Measurements from ENCODE around the gene IGSF9B.

IGSF9B gene

DNA sequence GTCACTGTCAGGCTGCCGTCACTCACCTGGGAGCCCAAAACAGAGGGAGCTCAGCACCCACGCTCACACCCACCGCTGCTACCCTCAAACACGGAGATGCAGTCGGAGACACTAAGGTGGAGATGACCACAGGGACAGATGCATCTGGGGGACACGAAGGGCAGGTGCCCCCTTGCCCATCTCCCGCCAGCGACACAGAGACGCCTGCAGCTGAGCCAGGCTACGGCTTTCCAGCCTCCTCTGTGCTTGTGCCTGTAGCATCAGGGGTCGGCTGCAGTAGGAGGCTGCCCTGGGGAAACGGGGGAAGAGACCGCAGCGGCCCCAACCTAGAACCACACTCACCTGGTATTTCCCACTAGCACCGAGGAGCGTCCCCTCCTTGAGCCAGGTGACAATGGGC, 19.3 kb downstream of the IGSF9B start:
- DNase-seq, result no peak

DNA sequence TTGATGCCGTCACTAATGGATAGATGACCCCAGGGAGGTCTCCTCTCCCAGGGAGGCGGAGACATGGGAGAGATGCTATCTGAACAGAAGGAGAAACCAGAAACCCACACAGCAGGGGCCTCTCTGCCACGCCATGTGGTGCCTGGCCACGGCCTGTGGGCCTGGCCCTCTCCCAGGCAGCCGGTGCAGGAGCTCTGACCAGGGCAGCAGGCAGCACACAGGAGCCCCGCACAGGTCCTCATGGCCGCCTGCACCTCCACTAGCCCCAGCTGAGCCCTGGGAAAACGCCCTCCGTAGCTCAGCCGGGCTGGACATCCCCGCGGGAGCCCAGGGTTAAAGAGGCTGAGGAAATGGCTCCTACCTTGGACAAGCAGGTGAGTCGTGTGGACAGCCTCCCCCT, 19.8 kb downstream of the IGSF9B start:
- no peak for DNase-seq

DNA sequence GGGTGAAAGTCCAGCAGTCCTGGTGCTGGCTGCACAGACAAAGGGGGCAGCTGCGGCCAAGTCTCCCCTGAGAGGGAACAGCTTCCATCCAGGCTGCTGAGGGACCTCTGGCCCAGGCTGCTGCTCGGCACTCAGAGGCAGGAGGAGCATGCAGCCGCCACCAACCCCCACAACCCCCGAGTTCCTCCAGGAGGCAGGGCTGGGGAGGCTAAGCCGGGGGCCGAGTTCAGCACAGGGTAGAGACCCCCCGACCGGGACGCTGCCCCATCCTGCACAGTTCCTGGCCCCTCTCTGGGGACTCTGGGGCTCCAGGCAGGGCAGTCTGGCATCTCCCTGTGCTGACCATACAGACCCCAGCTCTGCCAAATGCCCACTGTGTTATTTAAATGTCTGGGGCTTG, 20.2 kb downstream of the IGSF9B start:
- no peak for DNase-seq

DNA sequence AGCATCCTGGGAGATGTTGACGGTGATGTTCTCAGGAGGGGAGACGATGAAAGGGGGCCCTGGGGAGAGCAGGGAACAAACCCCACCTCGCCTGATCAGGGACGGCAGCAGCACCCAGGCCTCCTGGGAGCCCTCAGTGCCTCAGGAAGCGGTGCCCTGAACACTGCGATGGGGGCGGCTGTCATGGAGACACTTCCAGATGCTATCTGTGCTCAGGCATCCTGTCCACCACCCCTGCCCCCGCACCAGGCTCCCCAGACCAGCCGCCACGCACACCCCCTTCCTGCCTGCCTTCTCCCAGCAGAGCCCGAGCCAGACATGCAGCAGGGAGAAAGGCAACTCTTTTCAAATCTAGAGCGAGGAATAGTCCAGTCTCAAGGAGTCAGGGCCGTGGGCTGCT, 20.6 kb downstream of the IGSF9B start:
- no peak for DNase-seq

DNA sequence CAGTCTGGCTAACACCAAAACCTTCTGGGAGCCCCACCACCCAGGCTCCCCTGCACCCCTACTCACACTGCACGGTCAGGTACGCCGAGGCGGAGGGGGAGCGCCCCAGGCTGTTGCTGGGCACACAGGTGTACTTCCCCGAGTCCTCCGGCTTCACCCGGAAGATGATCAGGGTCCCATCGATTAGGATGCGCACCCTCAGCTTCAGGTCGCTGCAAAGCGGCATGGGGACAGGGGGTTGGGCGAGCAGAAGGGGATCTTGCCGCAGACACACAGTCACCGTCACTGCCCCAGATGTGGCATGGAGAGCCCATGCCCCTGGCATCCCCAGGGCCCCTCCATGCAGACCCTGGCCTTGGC, 21.2 kb downstream of the IGSF9B start:
- DNase-seq, result no peak

DNA sequence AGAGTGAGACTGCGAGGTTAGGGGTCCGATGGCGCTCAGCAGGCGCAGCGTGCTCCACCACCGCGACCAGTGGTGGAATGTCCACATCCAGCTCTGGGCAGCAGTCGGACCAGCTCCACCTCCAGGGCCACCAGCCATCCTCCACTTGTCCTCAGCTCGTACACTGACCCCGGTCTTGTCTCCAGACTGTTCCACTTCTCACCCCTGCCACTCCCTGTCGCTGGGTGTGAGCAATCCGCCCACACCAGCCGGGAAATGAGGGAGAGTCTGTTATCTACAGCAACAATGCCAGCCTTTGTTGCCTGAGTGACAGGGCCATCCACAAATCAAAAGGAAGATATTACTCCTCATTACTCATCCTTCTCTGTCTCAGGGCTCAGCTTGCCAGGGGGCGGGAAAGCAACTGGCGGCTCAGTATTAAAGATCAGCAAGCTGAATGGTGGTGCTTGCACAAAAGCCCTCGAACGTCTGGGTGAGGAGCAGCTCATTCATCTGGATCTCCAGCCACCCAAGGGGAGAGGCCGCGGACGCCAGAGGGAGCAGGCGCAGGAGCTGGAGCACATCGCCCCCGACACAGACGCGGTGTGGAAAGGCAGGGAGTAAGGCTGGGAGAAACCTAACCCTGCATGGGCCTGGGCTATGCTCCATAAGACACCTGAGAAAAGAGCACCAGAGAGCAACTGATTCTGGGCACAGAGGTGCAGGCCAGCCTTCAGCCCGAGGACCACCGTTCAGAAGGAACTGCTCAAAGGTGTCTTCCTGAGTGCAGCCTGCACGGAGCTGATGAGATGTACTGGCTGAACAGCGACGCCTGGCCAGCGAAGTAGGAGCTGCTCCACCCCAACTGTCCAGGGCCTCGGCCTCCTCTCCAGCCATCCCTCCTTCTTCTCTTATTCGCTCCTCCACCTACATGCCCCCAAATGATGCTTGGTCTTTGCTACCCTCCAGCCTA, 21.9 kb downstream of the IGSF9B start:
- no peak for DNase-seq

DNA sequence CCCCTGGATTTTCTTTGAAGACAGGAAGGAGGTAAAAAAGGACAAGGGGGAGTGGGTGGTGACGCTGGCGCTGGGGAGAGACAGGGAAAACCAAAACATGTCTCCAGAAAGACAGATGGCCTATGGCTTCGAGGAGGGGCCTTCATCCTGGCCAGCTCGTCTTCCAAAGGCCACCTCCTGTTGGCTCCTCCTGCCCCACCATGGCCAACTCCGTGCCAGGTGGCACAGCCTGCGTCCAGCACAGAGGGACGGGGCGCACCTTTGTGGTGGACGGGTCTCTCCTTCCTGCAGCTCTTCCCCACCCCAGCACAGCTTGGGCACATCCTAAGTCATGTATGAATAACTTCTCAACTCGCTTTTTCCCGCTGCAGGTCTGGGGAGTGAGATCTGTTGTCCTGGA, 22.7 kb downstream of the IGSF9B start:
- no peak for DNase-seq

DNA sequence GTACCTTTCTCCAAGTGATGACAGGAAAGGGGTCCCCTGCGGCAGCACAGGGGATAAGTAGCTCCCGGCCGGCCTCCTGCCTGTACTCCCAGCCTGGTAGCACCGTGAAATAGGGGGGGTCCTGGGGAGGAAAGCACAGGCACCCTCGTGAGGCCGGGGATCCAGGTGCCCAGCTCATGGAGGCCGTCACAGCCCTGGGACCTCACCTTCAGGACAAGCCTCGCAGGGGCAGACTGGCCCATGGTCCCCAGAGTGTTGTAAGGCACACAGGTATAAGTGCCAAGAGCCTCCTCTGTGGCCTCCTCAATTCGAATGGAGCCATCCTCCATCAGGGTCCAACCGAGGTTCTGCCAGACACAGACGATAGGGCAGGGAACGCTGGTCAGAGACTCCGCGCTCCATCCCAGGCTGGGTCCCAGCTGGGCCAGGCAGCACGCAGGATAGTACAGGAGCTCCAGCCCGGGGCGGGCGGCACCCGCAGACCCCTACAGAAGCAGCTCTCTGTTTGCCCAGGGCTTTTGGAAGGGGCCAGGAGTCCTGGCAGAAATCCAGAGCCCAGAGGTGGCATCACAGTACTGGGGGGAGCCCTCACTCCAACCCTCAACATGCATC, 25.2 kb downstream of the IGSF9B start:
- DNase-seq, result no peak

DNA sequence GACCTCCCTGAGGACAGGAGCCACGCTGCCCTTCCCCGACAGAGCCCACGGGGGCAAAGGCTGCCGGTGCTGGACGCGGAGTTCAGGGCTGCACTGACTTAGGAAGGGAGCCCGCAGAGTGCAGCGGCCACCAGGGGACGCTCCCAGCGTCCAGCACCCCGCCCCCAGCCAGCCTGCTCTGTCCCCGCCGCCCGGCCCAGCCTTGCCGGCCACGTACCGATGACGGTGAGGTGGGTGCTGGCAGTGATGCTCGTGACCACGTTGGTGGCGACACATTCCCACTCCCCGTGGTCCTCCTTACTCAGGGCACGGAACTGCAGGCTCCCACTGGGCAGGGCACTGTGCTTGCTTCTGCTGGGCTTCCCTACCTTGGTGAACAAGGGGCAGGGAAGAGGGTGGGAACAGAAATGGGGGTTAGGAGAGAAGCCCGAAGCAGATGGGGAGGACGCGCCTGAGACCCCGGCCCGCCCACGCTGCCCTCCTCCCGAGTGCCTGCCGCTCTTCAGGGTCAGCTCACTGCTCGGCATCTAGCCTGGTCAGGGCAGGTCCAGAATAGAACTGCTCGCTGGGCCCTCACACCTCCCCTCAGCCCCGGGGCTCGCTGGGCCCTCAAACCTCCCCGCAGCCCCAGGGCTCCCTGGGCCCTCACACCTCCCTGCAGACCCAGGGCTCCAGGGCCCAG, 25.9 kb downstream of the IGSF9B start:
- no peak for DNase-seq

DNA sequence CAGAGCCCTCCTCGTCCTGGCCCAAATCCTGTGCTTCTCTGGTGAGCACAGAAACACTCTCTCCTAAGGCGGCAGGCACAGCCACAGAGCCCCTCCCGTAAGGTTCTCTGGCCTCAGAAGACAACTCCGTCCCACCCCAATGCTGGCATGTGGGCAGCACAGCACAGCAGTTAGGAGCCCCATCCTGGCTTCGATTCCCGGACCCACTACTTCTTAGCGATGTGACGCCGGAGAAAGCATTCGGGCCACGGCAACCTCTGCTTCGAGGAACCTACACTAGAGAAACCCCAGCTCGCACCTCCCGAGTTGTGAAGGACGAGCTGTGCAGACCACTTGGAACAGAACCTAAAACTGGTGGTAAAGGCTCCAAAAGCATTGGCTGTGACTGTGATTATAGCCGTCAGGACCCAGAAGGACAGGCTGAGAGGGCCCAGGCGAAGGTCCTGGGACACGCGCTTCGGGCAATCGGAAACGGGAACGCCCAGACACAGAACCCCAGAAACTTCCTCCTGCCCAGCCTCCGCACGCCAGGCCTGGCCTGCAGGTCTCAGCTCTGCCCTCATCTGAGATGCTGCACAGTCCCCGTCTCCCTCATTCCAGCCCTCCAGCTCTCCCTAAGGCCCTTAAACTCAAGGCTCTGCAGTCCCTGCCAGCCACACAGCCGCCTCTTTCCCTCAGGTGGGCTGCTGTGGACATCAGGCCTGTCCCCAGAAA, 26.6 kb downstream of the IGSF9B start:
- DNase-seq, result no peak

DNA sequence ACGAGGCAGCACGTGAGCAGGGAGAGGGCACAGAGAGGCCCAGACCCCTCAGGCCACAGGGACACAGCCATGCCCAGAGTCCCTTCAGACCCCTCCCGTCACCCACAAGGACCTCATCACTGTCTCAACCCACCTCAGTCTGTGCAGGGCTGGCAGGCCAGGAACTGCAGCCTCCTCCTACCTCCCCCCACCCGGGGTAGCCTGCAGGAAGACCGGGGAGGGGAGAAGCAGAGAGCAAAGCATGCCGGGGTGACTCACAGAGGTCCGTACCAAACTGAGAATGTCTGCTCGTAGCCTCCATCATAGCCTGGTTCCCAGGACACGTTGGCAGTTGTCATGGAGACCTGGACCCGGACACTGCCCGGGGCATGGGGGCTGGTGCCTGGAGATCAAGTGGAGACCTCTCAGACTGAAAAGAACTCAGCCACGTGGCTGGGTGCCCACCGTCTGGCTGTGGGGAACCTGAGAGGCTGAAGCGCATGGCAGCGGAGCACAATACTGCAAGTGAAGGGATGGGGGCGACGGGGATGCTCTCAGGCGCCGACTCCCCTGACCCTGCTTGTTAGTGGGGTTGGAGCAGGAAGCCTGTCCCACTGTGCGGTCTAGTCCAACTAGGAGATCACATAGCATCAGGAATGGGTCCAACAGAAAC, 27.2 kb downstream of the IGSF9B start:
- no peak for DNase-seq

DNA sequence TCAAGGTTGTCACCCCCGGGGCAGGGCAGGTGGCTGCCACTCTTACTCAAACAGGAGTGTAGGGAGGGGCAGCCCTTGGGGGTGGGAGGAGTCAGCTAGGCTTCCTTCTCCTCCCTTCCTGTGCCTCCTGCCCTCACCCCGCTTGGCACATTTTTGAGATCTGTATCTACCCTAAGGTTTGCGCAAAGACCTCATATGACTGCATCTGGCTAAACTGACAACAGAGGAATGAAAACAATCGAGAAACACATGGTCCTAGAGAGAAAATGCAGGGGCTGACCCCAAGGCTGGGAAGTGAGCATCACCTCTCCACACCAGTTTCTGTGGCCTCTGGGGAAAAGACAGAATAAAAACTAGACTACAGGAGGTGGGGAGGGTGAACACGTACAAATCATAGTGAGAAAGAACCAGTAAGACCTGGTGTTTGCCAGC, 28.1 kb downstream of the IGSF9B start:
- no peak for DNase-seq

DNA sequence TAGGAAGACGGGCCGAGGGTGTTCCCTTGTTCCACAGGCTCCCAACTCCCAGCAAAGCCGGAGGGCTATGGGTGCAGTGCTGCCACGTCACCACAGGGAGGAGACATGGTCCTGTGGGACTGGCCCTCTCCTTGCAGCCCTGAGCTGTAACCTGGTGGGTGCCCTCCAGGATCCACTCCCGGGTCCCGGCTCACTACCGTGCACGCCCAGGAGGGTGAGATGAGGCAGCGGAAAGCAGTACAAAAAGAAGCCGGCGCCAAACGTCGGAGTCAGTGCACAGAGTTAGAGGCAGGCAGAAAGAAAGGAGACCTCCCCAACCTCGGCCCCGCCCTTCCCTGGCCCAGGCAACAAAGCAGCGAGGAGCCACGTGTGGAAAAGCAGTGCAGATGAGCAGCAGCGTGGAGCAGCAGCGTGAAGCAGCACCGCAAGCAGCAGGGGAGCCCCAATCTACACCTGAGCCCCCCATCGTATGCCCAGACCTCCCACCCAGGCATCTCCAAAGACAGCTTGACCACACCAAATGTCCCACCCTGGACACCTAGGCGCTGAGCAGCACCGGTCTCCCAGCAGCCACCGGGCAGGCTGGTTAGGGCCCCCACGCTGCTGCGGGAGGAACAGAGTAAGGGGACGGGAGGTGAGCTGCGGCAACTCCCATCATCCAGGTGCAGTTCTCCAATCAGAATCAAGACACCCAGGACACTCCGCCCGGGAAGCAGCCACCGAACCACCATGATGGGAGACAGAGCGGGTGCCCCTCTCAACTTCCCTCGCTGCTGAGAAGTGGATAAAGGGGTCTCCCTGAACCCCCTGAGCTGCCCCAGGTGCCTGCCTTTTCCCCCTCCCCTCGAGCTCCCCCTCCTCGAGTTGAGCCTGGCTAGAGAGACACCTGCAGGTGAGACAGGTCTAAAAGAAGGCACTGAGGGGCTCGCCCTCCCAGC, 28.8 kb downstream of the IGSF9B start:
- peak; percentile 68 for DNase-seq

DNA sequence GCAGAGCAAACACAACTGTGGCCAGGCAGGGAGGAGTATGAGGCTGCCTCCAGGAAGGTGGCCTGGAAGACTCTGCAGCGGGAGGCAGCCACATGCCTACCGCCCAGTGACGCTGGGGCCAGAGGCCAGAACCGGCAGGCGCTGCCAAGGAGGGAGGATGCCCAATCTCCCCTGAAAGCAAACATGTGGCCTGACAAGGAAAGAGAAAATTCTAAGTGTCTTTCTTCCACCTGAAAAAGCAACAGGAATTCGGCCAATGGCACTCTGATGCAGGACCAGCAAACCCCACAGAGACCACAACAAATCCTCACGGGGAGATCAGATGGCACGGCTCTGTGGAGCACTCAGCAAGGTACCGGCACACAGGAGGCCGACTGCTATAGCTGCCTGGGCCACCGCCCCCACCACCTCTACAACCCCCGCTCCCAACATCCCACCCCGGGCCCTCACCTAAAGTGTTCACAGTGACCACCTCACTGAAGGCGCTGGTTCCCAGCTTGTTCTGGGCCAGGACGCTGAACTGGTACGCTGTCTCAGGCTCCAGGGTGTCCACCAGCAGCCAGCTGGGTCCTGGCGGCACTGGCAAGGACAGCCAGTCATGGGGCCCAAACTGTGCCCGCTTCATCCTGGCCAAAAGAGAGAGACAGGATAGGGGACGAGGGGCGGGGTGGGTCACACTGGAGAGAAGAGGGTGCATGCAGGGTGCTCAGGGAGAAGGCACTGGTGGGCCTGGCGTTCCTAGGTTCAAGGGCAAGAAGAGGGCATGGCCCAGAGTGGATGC, 30.1 kb downstream of the IGSF9B start:
- DNase-seq, result no peak

DNA sequence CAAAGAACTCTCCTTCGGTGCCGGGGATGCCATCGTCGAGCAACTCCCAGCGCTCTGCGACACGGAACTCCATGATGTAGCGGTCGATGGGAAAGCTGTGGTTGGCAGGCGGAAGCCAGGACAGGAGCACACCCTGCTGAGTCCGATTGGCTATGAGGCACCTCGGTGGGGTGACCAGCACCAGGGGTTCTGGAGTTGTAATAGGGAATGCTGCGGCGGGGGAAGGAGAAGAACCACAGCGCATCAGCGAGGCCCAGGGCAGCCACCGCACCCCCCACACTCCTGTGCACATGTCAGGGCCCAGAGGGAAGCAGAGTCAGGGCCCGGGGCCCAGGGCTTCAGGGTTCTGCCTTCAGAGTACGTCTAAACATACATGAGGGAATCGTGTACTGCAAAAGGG, 31.0 kb downstream of the IGSF9B start:
- DNase-seq, result no peak

DNA sequence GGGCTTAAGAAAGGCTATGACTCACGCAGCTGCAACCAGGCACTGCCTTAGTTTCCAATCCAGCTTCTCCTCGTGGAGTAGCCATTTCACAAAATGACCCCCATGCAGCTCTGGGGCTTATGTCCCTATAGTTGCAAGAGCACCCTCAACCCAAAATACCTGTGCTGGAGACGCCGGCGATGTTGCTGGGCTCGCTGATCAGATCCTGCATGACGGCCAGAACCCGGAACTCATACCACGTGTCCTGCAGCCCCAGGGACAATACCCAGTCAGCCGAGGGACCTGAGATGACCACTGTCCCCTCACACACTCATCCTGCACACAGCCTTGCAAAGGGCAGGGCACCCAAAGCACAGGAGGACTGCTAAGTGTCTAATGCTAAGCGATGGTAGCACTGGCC, 32.1 kb downstream of the IGSF9B start:
- no peak for DNase-seq

DNA sequence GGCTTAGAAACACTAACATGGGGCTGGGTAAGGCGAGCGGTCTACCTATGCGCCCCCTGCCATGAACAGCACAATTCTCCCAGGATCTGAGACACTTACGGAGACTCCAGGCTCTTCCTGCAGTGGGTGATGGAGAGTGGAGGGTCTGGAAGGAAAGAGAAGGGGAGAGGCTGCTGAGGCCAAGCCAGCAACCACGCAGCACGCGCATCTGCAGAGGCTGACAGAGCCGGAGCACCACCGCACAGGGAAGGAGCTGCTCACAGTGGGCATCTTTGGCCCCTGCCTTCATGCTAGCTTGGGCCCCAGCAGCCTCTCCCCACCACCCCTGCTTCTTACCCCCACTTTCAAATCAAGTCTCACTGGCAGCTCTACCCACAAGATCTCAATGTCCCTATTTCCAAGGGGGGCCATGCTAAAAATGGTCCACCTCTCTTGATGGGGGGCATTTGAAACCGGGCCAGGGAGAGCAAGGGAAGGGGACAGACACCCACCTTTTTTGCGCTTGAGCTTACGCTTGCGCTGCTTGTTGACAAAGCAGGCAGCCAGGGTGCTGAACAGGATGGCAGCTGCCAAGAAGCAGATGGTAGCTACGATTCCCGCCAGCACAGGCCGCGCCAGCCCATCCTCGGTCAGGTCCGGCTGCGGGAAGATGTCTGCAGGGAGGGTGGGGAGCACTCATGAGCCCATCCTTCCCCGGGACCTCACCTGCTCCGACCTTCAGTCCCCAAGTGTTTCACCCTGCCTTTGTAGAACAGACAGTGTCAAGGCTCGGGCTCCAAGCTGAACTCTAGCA, 34.5 kb downstream of the IGSF9B start:
- DNase-seq, result no peak

DNA sequence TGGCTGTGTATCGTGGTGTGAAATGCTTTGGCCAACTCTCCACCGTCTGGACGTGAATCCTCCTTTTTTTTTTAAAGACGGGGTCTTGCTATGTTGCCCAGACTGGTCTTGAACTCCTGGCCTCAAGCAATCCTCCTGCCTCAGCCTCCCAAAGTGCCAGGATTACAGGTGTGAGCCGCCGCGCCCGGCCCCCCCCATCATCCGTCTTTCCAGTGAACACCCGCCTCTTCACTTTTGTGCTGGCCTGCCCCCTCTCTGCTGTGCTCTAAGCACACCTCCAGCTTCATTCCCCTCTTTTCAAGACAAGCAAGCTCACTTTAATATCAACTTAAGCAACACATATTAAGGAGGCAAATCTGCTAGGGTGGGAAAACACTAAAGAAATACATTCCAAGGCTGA, 35.3 kb downstream of the IGSF9B start:
- DNase-seq, result no peak

DNA sequence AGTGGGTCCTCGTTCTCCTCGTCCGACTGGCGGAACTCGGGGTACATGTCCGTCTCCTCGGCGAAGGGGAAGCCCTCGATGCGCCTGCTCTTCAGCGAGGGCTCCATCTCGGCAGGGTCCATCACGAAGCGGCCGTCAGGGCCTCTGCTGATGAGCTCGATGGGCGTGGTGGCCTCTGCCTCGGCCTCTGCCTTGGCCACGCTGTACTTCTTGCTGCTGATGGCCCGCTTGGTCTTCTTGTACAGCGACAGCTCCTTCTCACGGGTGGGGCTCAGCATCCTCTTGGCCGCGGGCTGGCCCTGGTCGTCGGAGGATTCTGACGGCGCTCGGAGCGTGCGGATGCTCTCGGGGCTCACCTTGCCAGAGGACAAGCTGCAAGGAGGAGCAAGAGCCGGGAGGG, 35.7 kb downstream of the IGSF9B start:
- DNase-seq, result no peak
